ENCODE measurements around the gene LCP2.
"Not testable (repeated sequence)": the region's sequence is repeated elsewhere in the genome, so short reads cannot be mapped to it uniquely, and the experiment has no call there.

The LCP2 gene

GRCh38 chr5:170247363-170247762 lies 50.2 kb downstream of the LCP2 start:
- no peak for DNase-seq

- no peak for DNase-seq
Measured at GRCh38 chr5:170246126-170246870, 51.3 kb downstream of the LCP2 start.

- not testable (repeated sequence) for DNase-seq
Measured at GRCh38 chr5:170245436-170245835, 52.1 kb downstream of the LCP2 start.

GRCh38 chr5:170238456-170239196 lies 59.0 kb downstream of the LCP2 start:
- no peak for DNase-seq

GRCh38 chr5:170235876-170236864 lies 61.4 kb downstream of the LCP2 start:
- no peak for DNase-seq

- no peak for DNase-seq
Measured at GRCh38 chr5:170233358-170233892, 64.2 kb downstream of the LCP2 start.

- no peak for DNase-seq
Measured at GRCh38 chr5:170232786-170233185, 64.8 kb downstream of the LCP2 start, which contains the start of gene C5orf58. Gene C5orf58, plus strand, starts transcription at chr5:170232985. Its CDS starts 1,992 bp downstream, at chr5:170234977.

- DNase-seq = no peak
Measured at GRCh38 chr5:170228762-170229435, 68.7 kb downstream of the LCP2 start.

GRCh38 chr5:170226661-170227060 lies 70.9 kb downstream of the LCP2 start:
- peak; percentile 5 for DNase-seq

GRCh38 chr5:170226129-170226615 lies 71.4 kb downstream of the LCP2 start:
- no peak for DNase-seq

- peak; percentile 80 for DNase-seq
Measured at GRCh38 chr5:170225326-170226128, 72.0 kb downstream of the LCP2 start.

GRCh38 chr5:170223906-170224305 lies 73.7 kb downstream of the LCP2 start:
- DNase-seq = no peak

- DNase-seq = no peak
Measured at GRCh38 chr5:170223360-170223759, 74.2 kb downstream of the LCP2 start.

- no peak for DNase-seq
Measured at GRCh38 chr5:170221327-170221741, 76.2 kb downstream of the LCP2 start.

GRCh38 chr5:170220191-170220590 lies 77.4 kb downstream of the LCP2 start:
- no peak for DNase-seq

GRCh38 chr5:170219615-170220014 lies 78.0 kb downstream of the LCP2 start:
- DNase-seq = peak; percentile 44

- no peak for DNase-seq
Measured at GRCh38 chr5:170218726-170219125, 78.9 kb downstream of the LCP2 start.

GRCh38 chr5:170217831-170218230 lies 79.7 kb downstream of the LCP2 start:
- DNase-seq = no peak

GRCh38 chr5:170216257-170216864 lies 81.2 kb downstream of the LCP2 start:
- peak; percentile 61 for DNase-seq

GRCh38 chr5:170211575-170212334 lies 85.8 kb downstream of the LCP2 start:
- no peak for DNase-seq
